Measurements from ENCODE around the gene PLXNA4. TPM values are rescaled to one million over a fixed set of nuclear protein-coding genes. Genes with fewer than 3 reads are reported as not detected.

Gene PLXNA4
- total RNA-seq, 2 donors from 2014 or later = 0.41 to 2.8 TPM

DNA sequence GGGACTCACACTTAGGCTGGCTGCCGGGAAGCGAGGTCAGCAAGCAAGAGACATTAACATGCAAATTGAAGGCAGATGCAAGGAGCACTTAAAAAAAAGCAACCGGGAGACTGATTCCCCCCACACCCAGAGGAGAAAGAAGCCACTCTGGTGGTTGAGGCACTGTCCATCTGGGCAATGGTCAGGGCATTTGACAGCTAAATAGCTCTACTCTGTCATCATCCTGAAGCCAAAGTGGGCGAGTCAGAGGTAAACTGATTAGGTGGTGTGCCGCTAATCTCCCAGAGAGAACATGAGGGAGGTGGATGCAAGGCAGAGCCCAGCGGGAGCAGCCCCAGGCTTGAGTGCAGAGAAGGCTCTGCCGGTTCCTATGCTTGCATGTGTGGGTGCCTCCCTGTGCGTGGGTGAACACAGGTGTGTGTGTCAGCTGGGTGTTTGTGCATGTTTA lies 100.6 kb downstream of the PLXNA4 start:
- Histone ChIP-seq H3K4me3 (no peak overlapping the region), H3K9me3 (no peaks in the 10 kb centered on the region), H3K27ac (no peak overlapping the region), H3K27me3 (replicated peaks; ENCODE audit: insufficient read depth) (no peaks in the 10 kb centered on the region), H3K36me3 (no peaks in the 10 kb centered on the region), H3K4me1 (replicated peaks) (peaks cover 5% of the 10 kb centered on the region)
- no peak for DNase-seq (ENCODE audit: low spot score)
- intact Hi-C loops (cut with DNase I) = no loop called here
- no peak for TF ChIP-seq POLR2A (IDR thresholded peaks at IDR 0.05)
- no peak for TF ChIP-seq POLR2AphosphoS5 (IDR thresholded peaks at IDR 0.05)
- TF ChIP-seq, protein P1, sequence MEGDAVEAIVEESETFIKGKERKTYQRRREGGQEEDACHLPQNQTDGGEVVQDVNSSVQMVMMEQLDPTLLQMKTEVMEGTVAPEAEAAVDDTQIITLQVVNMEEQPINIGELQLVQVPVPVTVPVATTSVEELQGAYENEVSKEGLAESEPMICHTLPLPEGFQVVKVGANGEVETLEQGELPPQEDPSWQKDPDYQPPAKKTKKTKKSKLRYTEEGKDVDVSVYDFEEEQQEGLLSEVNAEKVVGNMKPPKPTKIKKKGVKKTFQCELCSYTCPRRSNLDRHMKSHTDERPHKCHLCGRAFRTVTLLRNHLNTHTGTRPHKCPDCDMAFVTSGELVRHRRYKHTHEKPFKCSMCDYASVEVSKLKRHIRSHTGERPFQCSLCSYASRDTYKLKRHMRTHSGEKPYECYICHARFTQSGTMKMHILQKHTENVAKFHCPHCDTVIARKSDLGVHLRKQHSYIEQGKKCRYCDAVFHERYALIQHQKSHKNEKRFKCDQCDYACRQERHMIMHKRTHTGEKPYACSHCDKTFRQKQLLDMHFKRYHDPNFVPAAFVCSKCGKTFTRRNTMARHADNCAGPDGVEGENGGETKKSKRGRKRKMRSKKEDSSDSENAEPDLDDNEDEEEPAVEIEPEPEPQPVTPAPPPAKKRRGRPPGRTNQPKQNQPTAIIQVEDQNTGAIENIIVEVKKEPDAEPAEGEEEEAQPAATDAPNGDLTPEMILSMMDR (IDR thresholded peaks at IDR 0.05) = no peak
- 57% methylated on average over 8 of the region's 8 CpGs for WGBS

DNA sequence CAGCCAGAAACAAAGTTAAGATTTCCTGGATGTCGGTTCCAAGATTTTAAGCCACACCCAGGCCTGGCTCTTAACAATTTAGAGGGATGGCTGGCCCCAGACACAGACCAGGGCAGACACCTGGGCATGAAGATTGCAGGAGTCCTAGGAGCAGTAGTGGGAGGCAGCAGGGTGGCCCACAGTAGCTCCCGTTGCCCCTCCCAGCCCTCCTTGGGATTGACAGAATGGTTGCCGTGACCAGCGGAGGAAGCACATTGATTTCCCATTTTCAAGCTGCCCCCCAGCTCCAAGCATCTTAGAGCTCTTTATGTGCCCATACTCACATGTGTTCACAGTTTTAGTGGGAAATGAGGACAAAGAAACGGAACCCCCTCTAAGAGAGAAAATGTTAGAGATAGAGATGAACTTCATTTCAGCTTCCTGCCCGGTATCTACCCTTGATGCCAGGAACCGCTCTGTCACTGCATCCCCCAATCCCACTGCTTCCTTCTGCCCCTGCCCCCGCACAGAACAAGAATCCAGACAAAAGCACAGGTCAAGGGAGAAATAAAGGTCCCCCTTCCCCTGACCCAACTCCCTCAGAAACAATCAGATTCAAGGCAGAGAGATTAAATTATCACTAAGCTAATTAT lies 101.1 kb downstream of the PLXNA4 start:
- intact Hi-C loops (cut with DNase I) = no loop called here
- Histone ChIP-seq H3K27me3 (replicated peaks; ENCODE audit: insufficient read depth) (no peaks in the 10 kb centered on the region), H3K27ac (no peak overlapping the region), H3K4me1 (replicated peaks) (peaks cover 5% of the 10 kb centered on the region), H3K4me3 (no peak overlapping the region), H3K9me3 (no peaks in the 10 kb centered on the region), H3K36me3 (no peaks in the 10 kb centered on the region)
- no peak for DNase-seq (ENCODE audit: low spot score)
- WGBS = 52% methylated on average over 8 of the region's 8 CpGs
- TF ChIP-seq POLR2AphosphoS5 (IDR thresholded peaks at IDR 0.05) (no peak), POLR2A (IDR thresholded peaks at IDR 0.05) (no peak)
- TF ChIP-seq, protein P1 (IDR thresholded peaks at IDR 0.05) = no peak

DNA sequence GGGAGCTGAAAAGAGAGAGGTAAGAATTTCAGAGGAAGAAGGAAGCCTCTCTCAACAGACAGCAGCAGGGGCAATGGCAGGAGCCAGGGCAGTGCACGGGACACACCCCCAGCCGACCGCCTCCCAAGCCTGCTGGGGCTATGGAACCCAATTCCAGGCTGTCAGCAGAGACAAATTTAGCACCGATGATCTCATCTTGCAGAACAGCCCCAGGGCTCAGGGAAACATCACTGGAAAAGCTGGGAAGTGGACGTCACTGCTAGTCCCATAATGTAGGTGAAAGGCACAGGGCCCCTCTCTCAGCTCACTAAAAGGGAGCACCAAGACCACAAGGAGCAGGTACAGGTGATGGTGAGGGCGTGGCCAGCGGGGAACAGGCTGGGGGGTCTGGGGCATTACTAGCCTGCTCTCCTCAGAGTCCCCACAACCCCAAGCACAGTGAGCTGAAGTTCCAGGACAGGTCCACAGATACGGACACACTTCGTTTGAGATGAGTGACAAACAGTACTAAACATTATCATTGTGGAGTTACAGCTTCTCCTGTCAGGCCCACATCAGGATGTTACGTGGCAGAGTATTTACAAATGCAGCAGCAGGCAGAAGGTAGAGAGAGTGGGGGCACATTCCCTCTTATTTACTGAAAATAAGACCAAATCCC lies 103.7 kb downstream of the PLXNA4 start:
- no peak for DNase-seq (ENCODE audit: low spot score)
- H3K9me3 ChIP-seq = no peaks in the 10 kb centered on the region
- intact Hi-C loops (cut with DNase I) = no loop called here
- TF ChIP-seq POLR2A (IDR thresholded peaks at IDR 0.05) (no peak), POLR2AphosphoS5 (IDR thresholded peaks at IDR 0.05) (peak; percentile 7)
- no peaks in the 10 kb centered on the region for H3K36me3 ChIP-seq
- H3K4me1 ChIP-seq (replicated peaks) = peaks cover 5% of the 10 kb centered on the region
- WGBS = 55% methylated on average over 10 of the region's 10 CpGs
- peak overlapping the region in 1 of 2 donors; percentile 19 for H3K27ac ChIP-seq
- no peak overlapping the region for H3K4me3 ChIP-seq
- no peaks in the 10 kb centered on the region for H3K27me3 ChIP-seq (replicated peaks; ENCODE audit: insufficient read depth)

DNA sequence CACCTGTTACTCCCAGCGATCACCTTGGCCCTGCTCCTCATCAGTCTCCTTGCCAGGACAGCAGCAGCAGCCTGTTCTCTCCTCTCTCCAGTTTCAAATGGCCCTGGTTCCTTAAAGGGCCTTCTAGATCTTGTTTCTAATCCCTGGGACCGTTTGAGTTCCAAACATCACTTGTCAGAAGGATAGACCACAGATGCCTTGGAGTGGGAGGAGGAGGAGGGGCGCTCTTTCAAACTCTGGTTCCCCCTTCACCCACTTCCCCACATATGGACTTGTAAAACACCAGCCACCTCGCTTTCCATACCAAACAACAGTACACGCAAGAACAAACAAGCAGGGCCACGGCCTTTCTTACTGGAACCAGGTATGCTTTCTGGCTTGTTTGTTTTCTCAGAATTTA lies 104.8 kb downstream of the PLXNA4 start:
- Histone ChIP-seq H3K27ac (no peak overlapping the region), H3K9me3 (no peaks in the 10 kb centered on the region), H3K4me3 (no peak overlapping the region), H3K36me3 (no peaks in the 10 kb centered on the region), H3K27me3 (replicated peaks; ENCODE audit: insufficient read depth) (no peaks in the 10 kb centered on the region), H3K4me1 (replicated peaks) (peaks cover 5% of the 10 kb centered on the region)
- intact Hi-C loops (cut with DNase I) = no loop called here
- TF ChIP-seq POLR2A (IDR thresholded peaks at IDR 0.05) = no peak
- peak; percentile 50 for TF ChIP-seq POLR2AphosphoS5 (IDR thresholded peaks at IDR 0.05)
- WGBS = 35% methylated on average over 6 of the region's 6 CpGs
- DNase-seq (ENCODE audit: low spot score) = peak; percentile 16

DNA sequence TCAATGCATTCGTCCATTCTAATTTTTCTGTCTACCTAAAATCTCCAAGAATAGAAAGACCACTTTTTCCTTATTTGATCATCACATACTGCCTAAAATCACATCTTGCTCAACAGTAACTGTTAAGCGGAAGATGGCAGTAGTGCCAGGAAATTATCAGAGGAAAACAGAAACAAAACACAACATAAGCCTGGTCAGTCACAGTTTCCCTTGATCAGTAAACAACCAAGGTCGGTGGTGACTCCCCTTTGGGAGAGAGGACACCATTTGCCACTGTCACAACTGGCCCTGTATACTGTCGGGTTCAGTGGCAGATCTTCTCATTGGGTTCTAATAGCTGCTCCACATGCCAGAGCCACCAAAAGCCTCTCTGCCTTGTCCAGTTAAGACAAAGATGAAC lies 106.6 kb downstream of the PLXNA4 start:
- WGBS = 76% methylated on average over 4 of the region's 4 CpGs
- TF ChIP-seq POLR2AphosphoS5 (IDR thresholded peaks at IDR 0.05) (no peak), POLR2A (IDR thresholded peaks at IDR 0.05) (no peak)
- TF ChIP-seq, protein P1 (IDR thresholded peaks at IDR 0.05) = no peak
- H3K4me1 ChIP-seq (replicated peaks) = peaks cover 5% of the 10 kb centered on the region
- H3K27ac ChIP-seq = no peak overlapping the region
- H3K4me3 ChIP-seq = no peak overlapping the region
- intact Hi-C loops (cut with DNase I) = no loop called here
- DNase-seq (ENCODE audit: low spot score) = no peak
- no peaks in the 10 kb centered on the region for H3K9me3 ChIP-seq
- no peaks in the 10 kb centered on the region for H3K27me3 ChIP-seq (replicated peaks; ENCODE audit: insufficient read depth)
- no peaks in the 10 kb centered on the region for H3K36me3 ChIP-seq

All from prostate gland (tissue), 2 donors.